ENCODE results near the gene BEND7. TPM values are rescaled to one million over a fixed set of nuclear protein-coding genes. Genes with fewer than 3 reads are reported as not detected.

The BEND7 gene
- total RNA-seq, 2 donors from 2014 or later: 19.2 to 20.4 TPM

DNA sequence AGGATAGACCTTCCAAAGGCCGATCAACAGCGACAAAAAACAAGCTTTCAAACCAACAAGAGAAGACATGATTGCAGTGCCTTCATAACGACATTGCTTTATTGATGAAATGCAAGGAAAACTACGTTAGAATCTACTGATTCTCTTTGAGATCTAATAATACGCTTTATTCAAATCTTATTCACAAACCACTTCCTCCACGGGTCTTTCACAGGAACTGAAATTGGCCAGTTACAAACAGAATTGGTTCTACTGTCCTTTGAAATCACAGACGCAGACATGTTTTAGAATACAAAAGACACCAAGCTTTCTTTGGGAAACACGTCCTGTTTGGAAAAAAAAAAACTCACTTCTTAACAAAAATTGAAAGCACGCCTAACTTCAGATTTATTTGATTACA is 106.0 kb downstream of the BEND7 start:
- intact Hi-C loops (cut with DNase I): no loop called here
- H3K27ac ChIP-seq: no peak overlapping the region
- H3K4me1 ChIP-seq: no peaks in the 10 kb centered on the region
- no peaks in the 10 kb centered on the region for H3K36me3 ChIP-seq
- H3K9ac ChIP-seq (ENCODE audit: low read depth in 2 of 2, low read length in 2 of 2): no peak overlapping the region
- DNase-seq: no peak
- H3K27me3 ChIP-seq: no peaks in the 10 kb centered on the region
- H3K9me3 ChIP-seq: no peaks in the 10 kb centered on the region
- no peak overlapping the region for H3K4me3 ChIP-seq
- TF ChIP-seq, protein P1, sequence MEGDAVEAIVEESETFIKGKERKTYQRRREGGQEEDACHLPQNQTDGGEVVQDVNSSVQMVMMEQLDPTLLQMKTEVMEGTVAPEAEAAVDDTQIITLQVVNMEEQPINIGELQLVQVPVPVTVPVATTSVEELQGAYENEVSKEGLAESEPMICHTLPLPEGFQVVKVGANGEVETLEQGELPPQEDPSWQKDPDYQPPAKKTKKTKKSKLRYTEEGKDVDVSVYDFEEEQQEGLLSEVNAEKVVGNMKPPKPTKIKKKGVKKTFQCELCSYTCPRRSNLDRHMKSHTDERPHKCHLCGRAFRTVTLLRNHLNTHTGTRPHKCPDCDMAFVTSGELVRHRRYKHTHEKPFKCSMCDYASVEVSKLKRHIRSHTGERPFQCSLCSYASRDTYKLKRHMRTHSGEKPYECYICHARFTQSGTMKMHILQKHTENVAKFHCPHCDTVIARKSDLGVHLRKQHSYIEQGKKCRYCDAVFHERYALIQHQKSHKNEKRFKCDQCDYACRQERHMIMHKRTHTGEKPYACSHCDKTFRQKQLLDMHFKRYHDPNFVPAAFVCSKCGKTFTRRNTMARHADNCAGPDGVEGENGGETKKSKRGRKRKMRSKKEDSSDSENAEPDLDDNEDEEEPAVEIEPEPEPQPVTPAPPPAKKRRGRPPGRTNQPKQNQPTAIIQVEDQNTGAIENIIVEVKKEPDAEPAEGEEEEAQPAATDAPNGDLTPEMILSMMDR (IDR thresholded peaks at IDR 0.05): no peak

DNA sequence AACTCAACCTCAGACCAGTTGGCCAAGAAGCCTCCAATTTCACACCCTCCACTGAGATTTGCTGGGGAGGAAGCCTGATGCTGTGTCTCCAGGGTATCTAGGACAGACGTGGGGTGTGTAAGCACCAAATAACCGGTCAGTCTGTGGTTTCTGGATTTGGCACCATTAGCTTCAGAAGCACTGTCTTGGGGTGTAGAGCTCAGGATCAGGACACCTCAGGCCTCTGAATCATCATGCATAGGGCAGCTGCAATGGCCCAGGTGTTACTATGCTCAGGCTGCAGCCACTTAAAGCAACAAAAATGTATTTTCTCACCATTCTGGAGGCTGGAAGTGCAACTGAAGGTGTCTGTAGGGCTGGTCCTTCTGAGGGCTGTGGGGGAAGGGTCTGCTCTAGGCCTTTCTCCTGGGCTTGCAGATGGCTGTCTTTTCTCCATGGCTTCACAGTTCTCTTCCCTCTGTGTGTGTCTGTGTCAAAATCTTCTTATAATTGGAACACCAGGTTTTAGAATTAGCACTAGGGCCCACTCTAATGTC is 107.4 kb downstream of the BEND7 start:
- no peaks in the 10 kb centered on the region for H3K27me3 ChIP-seq
- H3K4me1 ChIP-seq: no peaks in the 10 kb centered on the region
- H3K36me3 ChIP-seq: no peaks in the 10 kb centered on the region
- no peak overlapping the region for H3K4me3 ChIP-seq
- TF ChIP-seq, protein P1 (IDR thresholded peaks at IDR 0.05): no peak
- DNase-seq: no peak
- intact Hi-C loops (cut with DNase I): no loop called here
- H3K9ac ChIP-seq (ENCODE audit: low read depth in 2 of 2, low read length in 2 of 2): no peak overlapping the region
- H3K9me3 ChIP-seq: no peaks in the 10 kb centered on the region
- H3K27ac ChIP-seq: no peak overlapping the region

DNA sequence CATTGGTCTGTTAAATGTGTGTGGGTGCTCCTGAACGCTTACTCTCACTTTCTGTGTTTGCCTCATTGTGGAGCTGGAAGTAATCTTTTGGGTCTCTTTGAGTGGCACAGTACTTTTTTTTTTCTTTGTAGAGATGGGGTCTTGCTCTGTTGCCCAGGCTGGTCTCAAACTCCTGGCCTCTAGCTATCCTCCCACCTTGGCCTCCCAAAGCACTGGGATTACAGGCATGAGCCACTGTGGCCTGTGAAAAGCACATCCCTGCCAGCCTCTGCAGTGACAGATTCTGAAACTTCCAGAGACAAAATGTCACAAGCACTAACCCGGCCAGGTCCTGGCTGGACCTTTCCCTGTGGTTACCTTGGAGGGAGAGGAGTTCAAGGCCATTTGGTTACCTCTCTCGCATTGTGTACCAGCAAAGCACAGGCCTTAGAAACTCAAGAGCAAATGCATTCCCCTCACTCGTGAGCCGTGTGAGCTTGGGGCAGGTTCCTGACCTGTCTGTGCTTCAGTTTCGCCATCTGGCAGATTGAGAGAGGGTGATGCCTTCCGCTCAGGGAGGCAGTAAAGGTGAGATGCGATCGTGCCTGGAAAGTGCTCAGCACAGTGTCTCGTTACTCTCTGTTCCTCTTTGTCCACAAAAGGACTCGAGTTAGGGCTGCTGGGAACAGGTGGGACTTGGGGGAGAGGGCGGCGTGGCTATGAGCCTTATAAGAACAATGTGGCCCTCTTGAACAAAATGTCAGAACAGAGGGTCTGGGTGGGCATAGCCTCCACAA is 108.1 kb downstream of the BEND7 start:
- no peaks in the 10 kb centered on the region for H3K27me3 ChIP-seq
- intact Hi-C loops (cut with DNase I): no loop called here
- DNase-seq: no peak
- H3K4me1 ChIP-seq: no peaks in the 10 kb centered on the region
- no peak overlapping the region for H3K4me3 ChIP-seq
- no peaks in the 10 kb centered on the region for H3K9me3 ChIP-seq
- H3K36me3 ChIP-seq: no peaks in the 10 kb centered on the region
- TF ChIP-seq, protein P1 (IDR thresholded peaks at IDR 0.05): no peak
- no peak overlapping the region for H3K9ac ChIP-seq (ENCODE audit: low read depth in 2 of 2, low read length in 2 of 2)
- H3K27ac ChIP-seq: no peak overlapping the region

DNA sequence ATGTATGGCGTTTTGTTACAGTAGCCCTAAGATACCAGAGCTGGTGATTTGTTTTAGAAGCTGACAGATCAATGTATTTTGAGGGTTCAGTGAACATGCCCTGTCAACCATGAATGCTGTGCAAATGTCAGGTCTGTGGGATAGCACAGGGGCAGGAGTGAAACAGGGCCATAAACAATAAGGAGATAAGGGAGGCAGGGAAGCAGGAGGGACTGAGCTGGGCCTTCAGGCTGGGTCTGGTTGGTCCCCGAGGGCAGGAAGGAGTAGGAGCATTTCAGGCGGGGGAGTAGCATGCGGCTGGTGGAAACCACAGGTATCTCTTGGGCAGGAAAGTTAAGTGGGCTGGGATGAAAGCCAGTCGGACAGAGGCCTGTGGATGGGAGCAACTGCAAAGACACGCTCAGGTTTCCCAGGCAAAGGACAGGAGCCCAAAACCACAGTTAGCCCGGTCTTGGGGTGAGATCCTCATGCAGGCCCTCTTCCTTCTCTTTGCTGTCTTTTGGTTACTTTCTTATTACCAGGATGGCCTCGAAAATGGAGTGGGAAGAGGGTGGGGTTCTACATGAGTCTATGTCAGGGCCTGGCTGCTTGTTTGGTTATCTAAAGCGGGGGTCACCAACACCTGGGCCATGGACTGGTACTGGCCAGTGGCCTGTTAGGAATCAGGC is 111.2 kb downstream of the BEND7 start:
- intact Hi-C loops (cut with DNase I): no loop called here
- no peak overlapping the region for H3K27ac ChIP-seq
- no peaks in the 10 kb centered on the region for H3K27me3 ChIP-seq
- no peaks in the 10 kb centered on the region for H3K9me3 ChIP-seq
- H3K4me1 ChIP-seq: no peaks in the 10 kb centered on the region
- no peak overlapping the region for H3K4me3 ChIP-seq
- TF ChIP-seq, protein P1 (IDR thresholded peaks at IDR 0.05): no peak
- DNase-seq: no peak
- H3K9ac ChIP-seq (ENCODE audit: low read depth in 2 of 2, low read length in 2 of 2): no peak overlapping the region
- no peaks in the 10 kb centered on the region for H3K36me3 ChIP-seq

DNA sequence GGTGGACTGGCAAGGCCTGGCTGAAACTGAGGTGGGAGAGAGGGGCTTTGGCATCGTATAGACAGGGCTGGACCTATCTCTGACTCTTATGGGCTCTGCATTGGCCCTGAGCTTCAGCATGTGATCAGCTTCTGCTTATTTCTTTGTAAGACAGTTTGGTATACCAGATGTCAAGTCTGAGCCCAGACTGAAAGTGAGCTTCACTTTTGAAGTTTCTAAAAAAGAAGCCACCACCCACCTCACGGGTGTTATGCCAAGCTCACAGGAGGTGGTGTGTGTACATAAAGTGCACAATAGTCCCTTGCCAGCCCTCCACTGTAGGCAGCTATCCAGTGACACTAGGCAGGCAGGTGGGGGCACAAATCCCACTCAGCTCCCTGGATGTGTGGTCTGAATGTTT is 112.1 kb downstream of the BEND7 start:
- TF ChIP-seq, protein P1 (IDR thresholded peaks at IDR 0.05): no peak
- H3K27ac ChIP-seq: no peak overlapping the region
- H3K9ac ChIP-seq (ENCODE audit: low read depth in 2 of 2, low read length in 2 of 2): no peak overlapping the region
- H3K4me1 ChIP-seq: no peaks in the 10 kb centered on the region
- H3K4me3 ChIP-seq: no peak overlapping the region
- intact Hi-C loops (cut with DNase I): no loop called here
- H3K9me3 ChIP-seq: no peaks in the 10 kb centered on the region
- H3K27me3 ChIP-seq: no peaks in the 10 kb centered on the region
- DNase-seq: no peak
- no peaks in the 10 kb centered on the region for H3K36me3 ChIP-seq
